ENCODE measurements around the gene TSPAN18. TPM values are rescaled to one million over a fixed set of nuclear protein-coding genes. Genes with fewer than 3 reads are reported as not detected.

TSPAN18 gene
- total and polyA plus RNA-seq, 10 of the 15 experiments (the other 5 are each of a cell fraction or from before 2014, with no cell fraction given): 0.02 to 0.77 (median 0.13) TPM; not detected in 1

GRCh38 chr11:44963136-44963535, 236.4 kb downstream of the TSPAN18 start (continued):
- no peak for TF ChIP-seq IRF5 (IDR thresholded peaks at IDR 0.05; ENCODE audit: borderline replicate concordance)
- no peak for TF ChIP-seq NKRF (conservative IDR thresholded peaks at IDR 0.05)
- TF ChIP-seq RAD51 (IDR thresholded peaks at IDR 0.05): no peak
- no peak for TF ChIP-seq ZNF592 (IDR thresholded peaks at IDR 0.05)
- no peak for TF ChIP-seq BMI1 (IDR thresholded peaks at IDR 0.05; ENCODE audit: borderline replicate concordance)
